ENCODE measurements around the gene EPHB1.

DNA sequence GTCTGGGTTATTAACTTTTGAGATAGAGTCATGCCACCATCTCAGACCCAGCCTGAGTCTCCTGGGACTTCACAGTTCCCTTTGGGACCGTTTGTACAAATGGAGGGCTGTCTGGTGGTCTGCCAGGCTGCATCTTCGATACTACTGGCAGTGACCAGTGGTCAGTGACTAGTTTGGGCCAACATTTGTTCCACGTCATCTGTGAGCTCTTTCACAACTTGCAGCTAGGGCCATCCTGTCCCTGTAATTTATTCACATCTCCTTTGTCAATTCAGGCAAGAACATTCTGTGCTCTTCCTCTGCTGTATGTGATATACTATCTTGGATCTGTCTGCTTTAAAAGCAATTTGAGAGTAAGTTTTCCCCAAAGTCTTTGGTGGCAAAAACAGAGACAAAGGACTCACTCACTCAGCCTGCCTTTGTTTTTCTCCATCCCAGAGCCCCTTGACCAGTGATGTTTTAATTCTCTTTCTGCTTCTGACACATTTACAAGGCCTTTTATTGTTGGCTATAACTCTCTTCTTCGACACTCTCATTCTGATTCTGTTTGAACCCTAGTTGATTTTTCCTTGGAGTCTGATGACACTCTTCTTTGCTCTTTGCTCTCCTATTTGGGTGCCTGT is 353.4 kb downstream of the EPHB1 start:
- TF ChIP-seq REST (IDR thresholded peaks at IDR 0.05; ENCODE audit: borderline replicate concordance) (no peak), CTCF (IDR thresholded peaks at IDR 0.05; ENCODE audit: poor library complexity, severe bottlenecking) (no peak), EP300 (conservative IDR thresholded peaks at IDR 0.05; ENCODE audit: poor library complexity, severe bottlenecking) (no peak), EZH2 (IDR thresholded peaks at IDR 0.05; ENCODE audit: borderline replicate concordance, insufficient read depth, low read length, poor library complexity, severe bottlenecking) (no peak), SMC3 (conservative IDR thresholded peaks at IDR 0.05; ENCODE audit: poor library complexity) (no peak), TAF1 (IDR thresholded peaks at IDR 0.05; ENCODE audit: low read depth) (no peak), RAD21 (conservative IDR thresholded peaks at IDR 0.05) (no peak), MXI1 (conservative IDR thresholded peaks at IDR 0.05; ENCODE audit: poor library complexity, severe bottlenecking) (no peak)
